ENCODE results near the gene RBFOX2. TPM values are rescaled to one million over a fixed set of nuclear protein-coding genes. Genes with fewer than 3 reads are reported as not detected.

The RBFOX2 gene
- total RNA-seq, 4 donors from 2014 or later = 103 to 139 (median 108) TPM

- DNase-seq = no peak
- H3K9me3 ChIP-seq = no peaks in the 10 kb centered on the region
- intact Hi-C loops (cut with DNase I) = no loop called here
- H3K36me3 ChIP-seq = no peaks in the 10 kb centered on the region
- TF ChIP-seq CTCF (IDR thresholded peaks at IDR 0.05) = no peak
- TF ChIP-seq POLR2A (IDR thresholded peaks at IDR 0.05) = no peak
- 72 to 84% methylated on average over 2 of the region's 2 CpGs for whole genome bisulfite sequencing, 2 donors
- no peak overlapping the region for H3K4me3 ChIP-seq (replicated peaks in 1 of 3)
- H3K27me3 ChIP-seq = no peaks in the 10 kb centered on the region
- no peak overlapping the region for H3K27ac ChIP-seq
- peaks cover 12 to 26% of the 10 kb centered on the region in 2 donors for H3K4me1 ChIP-seq
Measured at GRCh38 chr22:36010882-36011281, 17.7 kb downstream of the RBFOX2 start.

GRCh38 chr22:36010090-36010489 lies 18.5 kb downstream of the RBFOX2 start:
- no peaks in the 10 kb centered on the region for H3K9me3 ChIP-seq
- H3K4me1 ChIP-seq = peaks cover 4 to 18% of the 10 kb centered on the region in 2 donors
- H3K36me3 ChIP-seq = no peaks in the 10 kb centered on the region
- no peak for TF ChIP-seq POLR2A (IDR thresholded peaks at IDR 0.05)
- no peak for TF ChIP-seq CTCF (IDR thresholded peaks at IDR 0.05)
- H3K27ac ChIP-seq = no peak overlapping the region
- WGBS, 2 donors = 64 to 65% methylated on average over 10 of the region's 10 CpGs
- H3K27me3 ChIP-seq = no peaks in the 10 kb centered on the region
- intact Hi-C loops (cut with DNase I) = no loop called here
- no peak overlapping the region for H3K4me3 ChIP-seq (replicated peaks in 1 of 3)
- no peak for DNase-seq

GRCh38 chr22:36009085-36009484 lies 19.5 kb downstream of the RBFOX2 start:
- 75 to 89% methylated on average over 3 of the region's 3 CpGs for WGBS, 2 donors
- no peak for TF ChIP-seq POLR2A (IDR thresholded peaks at IDR 0.05)
- TF ChIP-seq CTCF (IDR thresholded peaks at IDR 0.05) = no peak
- peaks cover 0 to 8% of the 10 kb centered on the region in 2 donors for H3K4me1 ChIP-seq
- H3K9me3 ChIP-seq = no peaks in the 10 kb centered on the region
- no peak for DNase-seq
- H3K4me3 ChIP-seq (replicated peaks in 1 of 3) = no peak overlapping the region
- H3K27me3 ChIP-seq = no peaks in the 10 kb centered on the region
- no peaks in the 10 kb centered on the region for H3K36me3 ChIP-seq
- intact Hi-C loops (cut with DNase I) = no loop called here
- H3K27ac ChIP-seq = no peak overlapping the region

GRCh38 chr22:36008565-36008964 lies 20.1 kb downstream of the RBFOX2 start:
- no peaks in the 10 kb centered on the region for H3K9me3 ChIP-seq
- no peaks in the 10 kb centered on the region for H3K36me3 ChIP-seq
- H3K27ac ChIP-seq = no peak overlapping the region
- no peak overlapping the region for H3K4me3 ChIP-seq (replicated peaks in 1 of 3)
- no peak for TF ChIP-seq CTCF (IDR thresholded peaks at IDR 0.05)
- DNase-seq = no peak
- H3K4me1 ChIP-seq = peaks cover 0 to 8% of the 10 kb centered on the region in 2 donors
- intact Hi-C loops (cut with DNase I) = no loop called here
- WGBS, 2 donors = 76 to 83% methylated on average over 3 of the region's 3 CpGs
- no peaks in the 10 kb centered on the region for H3K27me3 ChIP-seq

- Histone ChIP-seq H3K27ac (no peak overlapping the region), H3K4me1 (peaks cover 0 to 8% of the 10 kb centered on the region in 2 donors)
Measured at GRCh38 chr22:36008131-36008530, 20.5 kb downstream of the RBFOX2 start.

More at GRCh38 chr22:36008131-36008530, 20.5 kb downstream of the RBFOX2 start:
- Histone ChIP-seq H3K36me3 (no peaks in the 10 kb centered on the region), H3K4me3 (replicated peaks in 1 of 3) (no peak overlapping the region), H3K9me3 (no peaks in the 10 kb centered on the region), H3K27me3 (no peaks in the 10 kb centered on the region)
- intact Hi-C loops (cut with DNase I) = no loop called here
- DNase-seq = no peak
- TF ChIP-seq CTCF (IDR thresholded peaks at IDR 0.05) = no peak
- TF ChIP-seq POLR2A (IDR thresholded peaks at IDR 0.05) = no peak
